HFF-Myc (cell line): ENCODE measurements around the gene MORN4.
"Not testable (repeated sequence)": the region's sequence is repeated elsewhere in the genome, so short reads cannot be mapped to it uniquely, and the experiment has no call there.

Experiments used
- DNase-seq: peaks from one replicate; pipeline ENCODE4 v3.0.0-alpha.2; 2011; ENCODE audit warnings: low read depth; ENCODE audit errors: extremely low read depth
- H3K4me3 ChIP-seq: replicated peaks from 2 replicates; pipeline ENCODE4 v1.5.1; 2011; ENCODE audit warnings: low read depth, mild to moderate bottlenecking, control low read depth, low read length
- CTCF ChIP-seq: IDR thresholded peaks from 2 replicates; pipeline ENCODE4 v1.5.1; 2012; ENCODE audit warnings: mild to moderate bottlenecking, low read depth, low read length, control low read depth; ENCODE audit errors: missing control alignments

MORN4 gene

GRCh38 chr10:97580421-97581367 is 52.6 kb downstream of the MORN4 start:
- no peak overlapping the region for H3K4me3 ChIP-seq
- no peak for DNase-seq
- TF ChIP-seq CTCF: no peak

- H3K4me3 ChIP-seq: no peak overlapping the region
- TF ChIP-seq CTCF: no peak
- no peak for DNase-seq
Measured at GRCh38 chr10:97578171-97578844, 55.0 kb downstream of the MORN4 start.

GRCh38 chr10:97577701-97578100 is 55.6 kb downstream of the MORN4 start:
- DNase-seq: no peak
- no peak overlapping the region for H3K4me3 ChIP-seq
- no peak for TF ChIP-seq CTCF

GRCh38 chr10:97576487-97576886 is 56.8 kb downstream of the MORN4 start:
- H3K4me3 ChIP-seq, DNase-seq: not testable (repeated sequence)

GRCh38 chr10:97575127-97575668 is 58.1 kb downstream of the MORN4 start:
- H3K4me3 ChIP-seq: no peak overlapping the region
- DNase-seq: no peak
- no peak for TF ChIP-seq CTCF

GRCh38 chr10:97574374-97575126 is 58.8 kb downstream of the MORN4 start:
- H3K4me3 ChIP-seq: no peak overlapping the region
- no peak for TF ChIP-seq CTCF
- DNase-seq: no peak

GRCh38 chr10:97573672-97574071 is 59.6 kb downstream of the MORN4 start:
- no peak for DNase-seq
- no peak for TF ChIP-seq CTCF
- no peak overlapping the region for H3K4me3 ChIP-seq
